MM.1S (cell line): ENCODE measurements around the gene B3GNT8.

Experiments
- EZH2 ChIP-seq: fragments of 300-600 bp; sonication (generic); optimal IDR thresholded peaks from 2 replicates; pipeline ENCODE3; 2017; ENCODE audit warnings: low read depth, mild to moderate bottlenecking, antibody characterized with exemption, low read length, mixed read lengths
- TF ChIP-seq, protein P1 (sequence below): fragments of 300-600 bp; sonication (generic); IDR thresholded peaks from 2 replicates; pipeline ENCODE4 v1.5.1; 2016; ENCODE audit warnings: antibody characterized with exemption, low read length, mixed read lengths

DNA sequence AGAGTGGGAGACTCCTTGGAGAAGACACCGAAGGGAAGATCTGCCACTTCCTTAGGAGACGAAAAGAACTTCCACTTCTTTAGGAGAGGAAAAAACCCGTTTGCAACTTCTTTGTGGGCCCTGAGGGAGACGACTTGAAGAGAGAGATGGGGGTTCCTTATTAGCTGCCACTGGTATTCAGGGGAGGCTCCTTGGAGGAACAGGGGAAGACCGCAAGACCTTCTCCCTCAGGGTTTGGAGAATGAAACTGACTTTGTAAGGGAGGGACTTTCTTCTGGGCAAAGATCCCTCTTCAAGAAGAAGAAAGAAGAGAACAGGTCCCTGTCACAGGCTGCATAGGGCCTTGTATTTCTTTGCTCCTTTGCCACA is 29.1 kb downstream of the B3GNT8 start:
- no peak for TF ChIP-seq EZH2
- TF ChIP-seq, protein P1, sequence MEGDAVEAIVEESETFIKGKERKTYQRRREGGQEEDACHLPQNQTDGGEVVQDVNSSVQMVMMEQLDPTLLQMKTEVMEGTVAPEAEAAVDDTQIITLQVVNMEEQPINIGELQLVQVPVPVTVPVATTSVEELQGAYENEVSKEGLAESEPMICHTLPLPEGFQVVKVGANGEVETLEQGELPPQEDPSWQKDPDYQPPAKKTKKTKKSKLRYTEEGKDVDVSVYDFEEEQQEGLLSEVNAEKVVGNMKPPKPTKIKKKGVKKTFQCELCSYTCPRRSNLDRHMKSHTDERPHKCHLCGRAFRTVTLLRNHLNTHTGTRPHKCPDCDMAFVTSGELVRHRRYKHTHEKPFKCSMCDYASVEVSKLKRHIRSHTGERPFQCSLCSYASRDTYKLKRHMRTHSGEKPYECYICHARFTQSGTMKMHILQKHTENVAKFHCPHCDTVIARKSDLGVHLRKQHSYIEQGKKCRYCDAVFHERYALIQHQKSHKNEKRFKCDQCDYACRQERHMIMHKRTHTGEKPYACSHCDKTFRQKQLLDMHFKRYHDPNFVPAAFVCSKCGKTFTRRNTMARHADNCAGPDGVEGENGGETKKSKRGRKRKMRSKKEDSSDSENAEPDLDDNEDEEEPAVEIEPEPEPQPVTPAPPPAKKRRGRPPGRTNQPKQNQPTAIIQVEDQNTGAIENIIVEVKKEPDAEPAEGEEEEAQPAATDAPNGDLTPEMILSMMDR, result no peak
